SK-MEL-5 (cell line): ENCODE measurements around the gene HORMAD2. TPM values are rescaled to one million over a fixed set of nuclear protein-coding genes. Genes with fewer than 3 reads are reported as not detected.
"Not testable (repeated sequence)": the region's sequence is repeated elsewhere in the genome, so short reads cannot be mapped to it uniquely, and the experiment has no call there.

Source experiments
- DNase-seq: peaks from one replicate; pipeline ENCODE4 v3.0.0-alpha.2; 2016; ENCODE audit warnings: low read depth, low spot score
- in situ Hi-C: cut with HindIII; loops from 2 replicates; pipeline ENCODE4 v1.10.0; 2016; ENCODE audit warnings: low sequenced_read_pairs, high pct_unique_total_duplicates, low pct_unique_long_range_greater_than_20kb
- total RNA-seq: library from RNA; depleted of rRNA; stranded (reverse); fragments of >200 nt; shearing (Covaris generic); gene quantifications from 2 replicates; pipeline ENCODE4 v1.2.3, GENCODE V29; 2014

Gene HORMAD2
- total RNA-seq, 1 experiment from 2014 or later, result not detected

GRCh38 chr22:30048681-30049080 is 31.6 kb upstream of the HORMAD2 start:
- DNase-seq, result no peak
- in situ Hi-C loops, result no loop called here

GRCh38 chr22:30054067-30054763 is 26.0 kb upstream of the HORMAD2 start:
- no peak for DNase-seq
- in situ Hi-C loops, result no loop called here

DNA sequence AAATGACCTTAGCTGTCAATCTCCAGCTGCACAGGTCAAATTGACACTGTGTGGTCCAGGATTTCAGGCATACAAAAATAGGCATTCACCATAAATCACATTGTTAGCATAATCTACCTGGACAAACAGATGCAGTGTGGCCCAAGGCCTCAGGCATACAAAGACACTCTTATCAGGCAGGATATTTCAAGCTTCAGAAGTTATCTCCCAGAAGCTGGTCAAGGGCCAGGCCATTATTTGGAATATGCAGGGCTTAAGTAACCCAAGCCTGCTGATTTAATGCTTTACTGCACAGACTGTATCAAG is 25.5 kb upstream of the HORMAD2 start:
- in situ Hi-C loops, result no loop called here
- no peak for DNase-seq

DNA sequence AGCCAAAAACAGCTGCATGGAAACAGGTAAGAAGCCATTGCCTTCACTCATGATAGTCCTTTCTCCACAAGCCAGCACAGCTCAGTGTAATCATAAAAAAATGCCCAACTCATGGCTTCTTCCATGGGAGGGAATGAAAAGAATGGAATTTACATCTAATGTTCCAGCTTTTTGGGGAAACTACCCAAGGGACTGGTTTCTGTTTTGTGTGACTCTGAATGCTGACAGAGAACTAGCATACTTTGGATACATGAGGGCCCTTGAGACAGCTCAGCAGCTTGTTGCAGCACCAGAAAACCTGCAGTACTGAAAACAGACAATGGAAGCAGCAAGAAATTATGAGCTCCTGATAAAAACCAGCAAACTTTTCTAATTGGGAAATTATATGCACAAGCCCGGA is 24.2 kb upstream of the HORMAD2 start:
- in situ Hi-C loops, result no loop called here
- no peak for DNase-seq

DNA sequence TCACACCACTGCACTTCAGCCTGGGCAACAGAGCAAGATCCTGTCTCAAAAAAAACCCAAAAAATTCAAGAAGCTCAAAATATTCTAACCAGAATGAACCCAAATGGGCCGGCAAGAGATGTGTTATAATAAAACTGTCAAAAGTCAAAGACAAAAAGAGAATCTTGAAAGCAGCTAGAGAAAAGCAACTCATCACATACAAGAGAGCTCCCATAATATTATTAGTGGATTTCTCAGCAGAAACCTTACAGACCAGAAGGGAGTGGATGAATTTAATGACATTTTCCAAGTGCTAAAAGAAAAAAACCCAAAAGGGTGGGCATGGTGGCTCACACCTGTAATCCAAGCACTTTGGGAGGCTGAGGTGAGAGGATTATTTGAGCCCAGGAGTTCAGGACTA is 22.9 kb upstream of the HORMAD2 start:
- no peak for DNase-seq
- in situ Hi-C loops, result no loop called here

DNA sequence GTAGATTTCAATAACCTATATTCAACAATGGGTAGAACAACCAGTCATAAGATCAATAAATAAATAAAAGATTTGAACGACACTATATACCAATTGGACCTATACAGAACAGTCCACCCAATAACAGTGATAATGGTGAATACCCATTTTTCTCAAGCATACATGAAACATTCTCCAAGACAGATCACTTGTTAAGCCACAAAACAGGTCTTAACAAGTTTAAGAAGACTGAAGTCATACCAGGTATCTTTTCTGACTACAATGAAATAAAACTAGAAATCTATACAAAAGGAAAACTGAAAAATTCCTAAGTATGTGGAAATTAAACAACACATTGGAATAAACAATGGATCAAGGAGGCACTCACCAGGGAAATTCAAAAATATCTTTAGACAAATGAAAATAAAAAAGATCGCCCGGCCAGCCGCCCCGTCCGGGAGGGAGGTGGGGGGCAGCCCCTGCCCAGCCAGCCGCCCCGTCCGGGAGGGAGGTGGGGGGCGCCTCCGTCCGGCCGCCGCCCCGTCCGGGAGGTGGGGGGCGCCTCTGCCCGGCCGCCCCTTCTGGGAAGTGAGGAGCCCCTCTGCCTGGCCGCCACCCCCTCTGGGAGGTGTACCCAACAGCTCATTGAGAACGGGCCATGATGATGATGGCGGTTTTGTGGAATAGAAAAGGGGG is 20.8 kb upstream of the HORMAD2 start:
- in situ Hi-C loops, result not testable (repeated sequence)

DNA sequence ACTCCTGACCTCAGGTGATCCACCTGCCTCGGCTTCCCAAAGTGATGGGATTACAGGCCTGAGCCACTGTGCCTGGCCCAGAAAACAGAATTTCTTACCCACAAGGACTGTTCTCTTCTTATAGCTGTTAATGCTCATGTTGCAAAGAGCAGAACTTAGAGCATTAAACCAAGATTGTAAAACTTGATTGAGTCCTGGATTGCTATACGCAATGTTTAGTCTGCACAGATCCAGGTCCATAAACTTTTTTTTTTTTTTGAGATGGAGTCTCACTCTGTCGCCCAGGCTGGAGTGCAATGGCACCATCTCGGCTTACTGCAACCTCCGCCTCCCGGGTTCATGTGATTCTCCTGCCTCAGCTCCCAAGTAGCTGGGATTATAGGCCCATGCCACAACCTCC is 19.2 kb upstream of the HORMAD2 start:
- in situ Hi-C loops, DNase-seq: not testable (repeated sequence)

More for the DNA sequence above, 20.8 kb upstream of the HORMAD2 start:
- DNase-seq, result not testable (repeated sequence)

DNA sequence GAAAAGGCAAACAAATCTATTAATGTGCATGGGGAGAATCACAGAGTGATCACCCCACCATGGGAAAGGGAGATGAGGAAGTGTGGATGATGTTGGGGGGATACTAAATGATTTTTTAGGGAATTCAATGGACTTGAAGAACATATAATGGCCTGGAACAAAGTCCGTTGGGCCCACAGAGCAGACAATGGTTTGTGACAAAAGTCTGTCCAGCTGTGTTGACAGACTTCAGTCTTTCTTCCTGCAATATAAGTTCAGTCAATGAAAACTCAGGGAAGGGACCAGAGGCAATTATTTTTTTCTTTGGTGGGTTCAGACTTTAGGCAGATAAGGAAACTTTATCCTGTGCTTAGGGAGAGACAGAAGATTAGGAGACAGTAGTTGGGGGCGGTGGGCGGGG is 18.0 kb upstream of the HORMAD2 start:
- DNase-seq, result no peak
- in situ Hi-C loops, result no loop called here

DNA sequence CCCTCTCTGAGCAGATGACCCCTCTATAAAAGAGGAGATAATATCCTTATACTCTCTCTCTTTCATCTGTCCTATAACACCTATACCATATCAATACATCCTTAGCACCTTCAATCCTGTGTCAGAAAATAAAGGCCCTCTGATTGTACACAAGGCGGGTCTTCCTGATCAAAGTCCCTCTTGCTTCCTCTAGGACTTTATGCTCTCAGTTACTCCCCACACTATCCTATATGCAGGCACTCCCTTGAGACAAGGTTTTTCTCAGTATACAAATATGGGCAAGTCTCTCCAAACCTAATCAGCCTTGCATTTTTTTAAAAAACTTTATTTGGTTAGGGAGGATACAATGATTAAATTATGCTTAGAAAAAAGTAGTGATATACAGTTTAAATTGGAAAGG is 17.3 kb upstream of the HORMAD2 start:
- no peak for DNase-seq
- in situ Hi-C loops, result no loop called here

DNA sequence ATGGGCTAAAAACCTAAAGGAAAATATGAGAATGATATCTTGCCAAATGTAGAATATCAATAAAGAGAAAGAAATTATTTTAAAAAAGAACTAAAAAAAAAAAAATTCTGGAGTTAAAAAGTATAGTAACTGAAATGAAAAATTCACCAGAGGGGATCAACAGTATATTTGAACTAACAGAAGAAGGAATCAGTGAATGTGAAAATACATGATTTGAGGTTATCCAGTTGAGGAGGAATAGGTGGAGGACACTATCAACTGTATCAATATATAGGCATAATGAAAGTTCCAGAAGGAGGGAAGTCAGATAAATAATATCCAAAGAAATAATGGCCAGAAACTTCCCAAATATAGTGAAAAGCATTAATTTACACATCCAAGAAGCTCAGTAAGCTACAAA is 16.1 kb upstream of the HORMAD2 start:
- in situ Hi-C loops, result no loop called here

GRCh38 chr22:30073743-30074142 is 6.5 kb upstream of the HORMAD2 start:
- in situ Hi-C loops, result no loop called here

More for the DNA sequence above, 16.1 kb upstream of the HORMAD2 start:
- no peak for DNase-seq

DNA sequence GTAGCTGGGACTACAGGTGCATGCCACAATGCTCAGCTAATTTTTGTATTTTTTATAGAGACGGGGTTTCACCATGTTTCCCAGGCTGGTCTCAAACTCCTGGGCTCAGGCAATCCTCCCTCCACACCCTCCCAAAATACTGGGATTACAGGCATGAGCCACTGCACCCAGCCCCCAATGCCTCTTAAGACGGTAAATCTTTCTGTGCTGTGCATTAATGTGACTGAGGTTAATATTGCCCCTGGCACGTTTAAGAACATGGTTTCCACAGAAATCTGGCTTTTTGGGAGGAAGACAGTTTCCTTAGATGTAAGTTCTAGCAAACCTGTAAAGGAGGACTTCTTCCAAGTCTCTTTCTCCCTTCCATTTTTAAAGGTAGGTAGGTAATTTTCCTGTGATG is 6.1 kb upstream of the HORMAD2 start:
- in situ Hi-C loops, result no loop called here

More at GRCh38 chr22:30073743-30074142, 6.5 kb upstream of the HORMAD2 start:
- no peak for DNase-seq

DNA sequence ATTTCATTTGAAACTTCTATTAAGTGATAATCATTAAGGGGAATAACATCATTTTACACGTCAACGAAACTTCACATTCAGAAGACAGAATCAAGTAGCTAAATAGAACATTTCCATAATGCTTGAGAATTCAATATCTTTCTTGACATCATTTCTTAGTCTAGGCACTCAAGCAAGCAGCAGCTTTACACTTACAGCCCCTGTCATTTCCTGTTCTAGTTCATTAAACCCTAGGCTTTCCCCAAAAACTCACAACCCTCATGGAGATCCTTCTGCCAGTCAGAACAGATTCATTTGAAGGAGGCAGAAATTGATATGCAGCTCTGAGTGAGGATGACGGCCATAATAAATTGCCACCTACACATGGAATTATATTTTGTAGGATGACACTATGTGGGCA is 5.3 kb upstream of the HORMAD2 start:
- in situ Hi-C loops, result no loop called here
- no peak for DNase-seq

More for the DNA sequence above, 6.1 kb upstream of the HORMAD2 start:
- no peak for DNase-seq

DNA sequence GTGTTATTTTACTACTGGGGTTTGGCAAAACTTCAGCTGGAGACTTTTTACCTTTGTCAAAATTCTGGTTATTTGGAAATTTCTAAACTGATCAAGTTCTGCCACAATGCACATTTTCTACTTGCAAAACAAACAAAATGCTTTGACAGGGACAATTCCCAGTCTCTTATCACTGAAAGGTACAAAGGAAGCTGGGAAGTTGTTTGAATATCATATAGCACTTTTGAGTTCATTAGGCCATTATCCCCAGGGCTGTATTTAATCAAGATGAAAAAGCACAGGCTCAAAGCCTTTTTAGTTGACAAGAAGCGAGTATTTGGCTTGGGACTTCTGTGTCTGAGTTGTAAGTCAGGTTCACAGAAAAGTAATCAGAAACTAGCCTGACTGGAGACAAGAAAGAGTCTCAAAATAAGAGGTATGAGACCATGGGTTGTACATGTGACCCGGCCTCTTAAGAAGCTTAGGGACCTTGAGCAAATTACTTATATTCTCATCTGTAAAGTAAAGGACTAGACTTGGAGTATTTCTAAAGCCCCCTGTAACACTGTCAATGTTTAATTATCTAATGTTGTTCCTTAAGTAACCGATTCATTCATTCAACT is 2.9 kb upstream of the HORMAD2 start:
- in situ Hi-C loops, result no loop called here
- DNase-seq, result no peak

GRCh38 chr22:30078320-30079311 is 1.6 kb upstream of the HORMAD2 start:
- DNase-seq, result no peak
- in situ Hi-C loops, result no loop called here

DNA sequence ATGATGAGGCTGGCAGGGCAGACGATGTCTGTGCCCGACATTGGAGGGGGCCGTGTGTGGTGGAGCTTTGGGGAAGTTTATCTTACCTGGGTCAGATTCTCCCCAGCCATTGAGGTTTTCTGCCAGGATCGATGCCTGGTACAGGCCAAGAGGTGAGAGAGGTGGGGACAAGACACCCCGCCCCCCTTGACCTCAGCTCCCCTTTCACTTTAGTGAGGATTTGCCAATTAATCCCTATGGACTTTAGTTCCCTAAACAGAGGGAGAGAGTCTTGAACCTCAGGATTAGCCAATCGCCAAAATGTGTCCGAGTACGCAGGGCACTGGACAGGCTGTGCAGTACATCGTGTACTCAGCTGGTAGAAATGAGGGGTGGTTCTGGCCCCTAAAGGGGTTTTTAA is 541 bp downstream of the HORMAD2 start:
- in situ Hi-C loops, result no loop called here
- no peak for DNase-seq

DNA sequence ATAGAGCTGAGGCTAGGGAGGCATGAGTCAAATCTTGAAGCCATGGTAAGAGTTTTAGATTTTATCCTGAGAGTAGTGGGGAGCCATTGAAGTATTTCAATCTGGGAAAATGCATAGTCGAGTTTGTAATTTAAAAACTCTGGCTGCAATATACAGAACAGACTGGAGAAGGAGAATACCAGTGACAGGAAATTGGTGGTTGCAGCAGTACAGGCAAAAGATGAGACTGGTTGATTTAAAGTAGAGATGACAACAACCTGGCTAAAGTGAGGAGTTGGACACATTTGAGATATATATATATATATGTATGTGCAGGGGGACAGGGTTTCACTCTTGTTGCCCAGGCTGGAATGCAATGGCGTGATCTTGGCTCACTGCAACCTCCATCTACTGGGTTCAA is 6.2 kb downstream of the HORMAD2 start:
- in situ Hi-C loops, result no loop called here
- DNase-seq, result no peak

GRCh38 chr22:30087037-30087436 is 6.8 kb downstream of the HORMAD2 start:
- in situ Hi-C loops, DNase-seq: not testable (repeated sequence)
